ENCODE results near the gene TMEM107.
A peak's percentile ranks its signal among the peaks of the same experiment; 100 is the strongest.
"Not testable (repeated sequence)": the region's sequence is repeated elsewhere in the genome, so short reads cannot be mapped to it uniquely, and the experiment has no call there.

The TMEM107 gene

GRCh38 chr17:8189041-8189710, 13.0 kb upstream of the TMEM107 start:
- no peak for DNase-seq

GRCh38 chr17:8188263-8188839, 12.2 kb upstream of the TMEM107 start:
- DNase-seq = no peak

DNA sequence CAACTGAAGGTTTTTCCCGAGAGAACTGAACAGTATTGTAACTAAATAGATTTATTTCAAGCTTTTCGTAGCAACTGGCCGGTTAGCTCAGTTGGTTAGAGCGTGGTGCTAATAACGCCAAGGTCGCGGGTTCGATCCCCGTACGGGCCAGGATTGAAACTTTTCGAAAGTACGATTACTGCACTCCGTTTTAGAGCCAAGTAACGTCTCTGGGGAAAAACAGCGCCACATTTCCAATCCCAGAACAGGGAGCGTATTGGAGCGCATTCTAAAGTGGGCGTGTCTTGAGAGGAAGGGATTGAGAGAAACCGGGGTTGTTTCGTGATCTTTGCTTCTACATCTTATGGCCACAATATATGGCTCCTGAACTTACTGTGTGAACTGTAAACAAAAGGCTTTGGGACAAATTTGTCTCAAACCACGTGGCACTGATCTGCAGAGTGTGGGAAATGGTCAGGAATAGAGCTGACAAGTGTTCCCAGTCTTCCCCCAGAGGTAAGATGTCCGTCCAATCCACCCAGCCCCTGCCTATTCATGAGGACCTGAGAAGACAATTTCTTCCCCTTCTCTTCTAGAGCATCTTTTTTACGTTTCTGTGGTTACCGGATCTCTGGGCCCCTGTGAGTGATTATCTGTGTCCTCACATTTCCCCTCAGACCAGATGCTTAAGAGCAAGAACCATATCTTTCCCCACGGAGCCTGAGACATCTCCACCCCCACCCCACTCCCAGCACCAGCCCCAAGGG, 11.5 kb upstream of the TMEM107 start:
- peak; percentile 93 for DNase-seq

- peak; percentile 98 for DNase-seq
Measured at GRCh38 chr17:8186787-8187516, 10.8 kb upstream of the TMEM107 start.

DNA sequence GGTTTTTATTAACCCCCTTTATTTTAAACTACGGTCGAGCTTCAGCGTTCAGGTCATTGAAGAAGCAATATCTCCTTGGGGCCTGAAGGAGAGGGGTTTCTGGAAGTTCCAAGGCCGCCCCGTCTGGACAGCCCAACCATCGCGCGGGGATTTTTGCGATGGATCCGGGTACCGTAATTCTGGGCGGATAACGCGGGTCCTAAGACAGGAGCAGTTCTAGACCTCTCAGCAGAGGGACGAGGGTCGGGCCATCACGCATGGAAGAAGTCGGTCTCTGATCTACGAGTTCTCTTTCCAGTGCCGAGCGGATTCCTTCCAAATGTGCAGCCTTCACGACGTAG, 10.2 kb upstream of the TMEM107 start:
- no peak for DNase-seq

DNA sequence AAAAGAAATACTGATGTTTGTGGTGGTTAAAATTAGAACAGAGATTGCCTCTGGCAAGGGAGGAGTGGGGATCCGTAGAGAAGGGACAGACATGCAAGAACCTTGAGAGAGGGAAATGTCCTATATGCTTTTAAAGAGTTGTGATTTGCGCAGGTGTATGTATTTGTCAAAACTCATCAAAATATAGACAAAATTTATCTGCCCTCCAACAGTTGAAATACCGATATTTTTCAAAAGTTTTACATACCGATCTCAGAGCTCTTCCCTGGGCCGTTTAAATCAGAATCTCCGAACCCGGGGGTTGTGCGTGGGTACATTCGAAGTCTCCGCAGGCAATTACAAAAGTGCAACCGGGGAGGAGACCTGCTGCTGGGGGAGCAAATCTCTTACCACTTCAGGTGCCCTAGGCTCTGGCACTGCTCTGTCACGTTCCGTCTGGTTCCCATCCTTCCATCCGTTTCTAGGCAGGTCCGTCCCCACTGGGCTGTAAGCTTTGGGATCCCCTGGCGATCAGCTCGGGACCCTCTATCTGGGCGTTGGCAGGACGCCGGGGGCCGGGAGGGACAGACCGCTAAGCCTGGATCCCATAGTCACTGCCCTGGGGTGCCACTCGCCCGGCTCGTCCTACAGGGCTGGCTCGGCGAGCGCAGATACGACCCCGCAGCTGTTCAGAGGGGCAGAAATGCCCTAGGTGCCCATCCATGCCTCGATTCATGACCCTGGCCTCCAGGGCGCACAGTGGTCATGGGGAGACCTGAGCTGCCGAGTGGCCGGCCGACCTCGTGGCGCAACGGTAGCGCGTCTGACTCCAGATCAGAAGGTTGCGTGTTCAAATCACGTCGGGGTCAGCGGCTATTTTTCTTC, 9.6 kb upstream of the TMEM107 start:
- peak; percentile 97 for DNase-seq

DNA sequence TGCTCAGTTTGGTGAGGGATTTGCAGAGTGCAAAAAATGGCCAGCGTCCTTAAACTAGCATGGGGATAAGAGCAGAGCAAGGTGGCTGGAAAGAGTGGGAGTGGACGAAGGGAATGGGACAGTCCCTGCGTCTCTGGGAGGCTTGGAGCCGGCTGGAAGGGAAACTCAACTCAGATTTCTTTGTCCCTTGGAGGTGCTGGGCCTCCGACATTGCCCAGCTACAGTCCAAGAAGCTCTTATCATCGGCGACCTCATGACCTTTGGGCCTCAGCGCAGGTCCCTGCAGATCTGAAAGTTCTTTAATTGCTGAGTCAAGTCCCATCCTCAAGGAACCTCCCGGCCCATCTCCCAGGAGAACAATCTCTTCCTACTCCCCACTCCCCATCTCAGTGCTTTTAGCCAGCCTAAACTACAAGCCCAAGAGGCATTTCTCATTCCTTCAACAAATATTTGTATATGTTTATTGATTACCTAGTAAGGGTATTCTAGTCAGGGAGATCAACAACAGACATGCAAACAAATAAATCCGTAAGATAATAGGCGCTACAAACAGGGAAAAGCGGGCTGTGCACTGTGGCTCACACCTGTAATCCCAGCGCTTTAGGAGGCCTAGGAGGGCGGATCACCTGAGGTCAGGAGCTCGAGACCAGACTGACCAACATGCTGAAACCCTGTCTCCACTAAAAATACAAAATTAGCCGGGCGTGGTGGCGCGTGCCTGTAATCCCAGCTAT, 985 bp upstream of the TMEM107 start:
- no peak for DNase-seq

DNA sequence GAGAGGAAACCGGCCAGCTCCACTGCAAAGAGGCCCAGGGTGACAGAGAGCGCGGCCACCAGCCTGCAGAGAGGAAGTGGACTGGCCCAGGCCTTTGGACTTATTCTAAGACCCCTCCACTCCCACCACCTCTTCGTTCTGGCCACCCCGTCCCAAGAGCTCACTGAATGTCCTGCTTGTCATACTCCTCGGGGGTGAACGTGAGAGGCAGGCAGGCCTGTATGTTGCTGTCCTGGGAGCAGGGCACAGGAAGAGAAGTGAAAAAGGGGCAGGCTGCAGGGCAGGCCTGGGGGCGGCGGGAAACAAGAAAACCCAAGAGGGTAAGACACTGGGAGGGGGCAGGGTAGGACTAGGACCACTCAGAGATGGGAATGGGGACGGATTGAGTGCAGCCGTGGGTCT, 384 bp downstream of the TMEM107 start:
- no peak for DNase-seq

GRCh38 chr17:8173871-8174322, 2.3 kb downstream of the TMEM107 start:
- no peak for DNase-seq

DNA sequence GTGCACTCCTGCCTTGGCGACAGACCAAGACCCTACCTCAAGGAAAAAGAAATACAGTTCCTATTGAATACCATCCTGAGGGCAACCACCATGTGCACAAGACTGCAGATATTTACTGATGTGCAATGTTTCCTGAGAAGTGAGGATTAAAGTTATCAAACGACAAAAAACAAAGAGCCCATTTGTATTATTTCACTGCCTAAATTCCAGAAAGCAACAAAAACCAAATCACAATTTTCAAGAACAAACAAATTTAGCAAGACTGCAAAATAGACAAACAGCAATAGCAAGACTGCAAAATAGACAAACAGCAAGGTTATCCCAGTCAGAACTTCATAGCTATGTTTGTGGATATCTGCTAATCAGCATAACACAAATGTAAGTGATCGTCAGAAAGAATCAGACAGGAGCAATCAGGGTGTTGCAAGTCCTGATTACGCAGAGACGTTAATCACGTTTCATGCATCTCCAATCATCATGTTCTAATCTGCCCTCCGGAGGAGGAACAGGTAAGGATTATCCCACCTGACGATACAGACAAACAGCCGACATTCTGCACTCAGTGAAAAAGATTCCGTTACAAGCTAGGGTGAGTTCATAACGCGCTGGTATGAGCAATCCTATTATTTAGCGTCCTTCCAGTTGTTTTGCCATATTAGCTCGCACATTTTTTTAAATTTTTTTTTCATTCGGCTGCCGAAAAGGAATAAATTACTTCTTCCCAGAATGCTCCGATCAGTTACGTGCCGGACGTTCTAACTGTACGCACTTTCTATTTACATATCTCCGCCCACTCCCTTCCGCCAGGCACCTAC, 2.9 kb downstream of the TMEM107 start:
- peak; percentile 66 for DNase-seq

GRCh38 chr17:8170186-8170585, 6.0 kb downstream of the TMEM107 start:
- DNase-seq = not testable (repeated sequence)

- DNase-seq = no peak
Measured at GRCh38 chr17:8167526-8167925, 8.7 kb downstream of the TMEM107 start.

DNA sequence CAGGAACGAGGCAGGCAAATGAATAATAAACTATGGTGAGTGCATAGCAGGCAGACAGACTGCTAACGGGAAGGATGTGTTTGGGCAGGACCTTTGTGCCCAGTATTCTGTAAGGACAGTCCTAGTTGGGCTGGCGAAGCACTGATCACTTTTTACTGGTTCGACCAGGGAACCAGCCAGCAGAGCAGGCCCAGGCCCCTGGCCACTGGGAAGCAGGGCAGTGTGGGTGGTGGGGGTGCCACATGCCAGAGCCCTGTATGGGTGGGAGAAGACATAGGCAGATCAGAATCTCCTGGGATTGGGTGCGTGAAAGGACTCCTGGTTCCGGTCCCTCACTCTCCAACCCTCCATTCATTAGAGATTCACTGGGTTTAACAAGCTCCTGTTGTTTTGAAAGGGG, 9.4 kb downstream of the TMEM107 start:
- DNase-seq = no peak

- DNase-seq = no peak
Measured at GRCh38 chr17:8164815-8165131, 11.4 kb downstream of the TMEM107 start.

- peak; percentile 60 for DNase-seq
Measured at GRCh38 chr17:8163978-8164814, 12.0 kb downstream of the TMEM107 start.

GRCh38 chr17:8162997-8163977, 12.9 kb downstream of the TMEM107 start:
- no peak for DNase-seq

DNA sequence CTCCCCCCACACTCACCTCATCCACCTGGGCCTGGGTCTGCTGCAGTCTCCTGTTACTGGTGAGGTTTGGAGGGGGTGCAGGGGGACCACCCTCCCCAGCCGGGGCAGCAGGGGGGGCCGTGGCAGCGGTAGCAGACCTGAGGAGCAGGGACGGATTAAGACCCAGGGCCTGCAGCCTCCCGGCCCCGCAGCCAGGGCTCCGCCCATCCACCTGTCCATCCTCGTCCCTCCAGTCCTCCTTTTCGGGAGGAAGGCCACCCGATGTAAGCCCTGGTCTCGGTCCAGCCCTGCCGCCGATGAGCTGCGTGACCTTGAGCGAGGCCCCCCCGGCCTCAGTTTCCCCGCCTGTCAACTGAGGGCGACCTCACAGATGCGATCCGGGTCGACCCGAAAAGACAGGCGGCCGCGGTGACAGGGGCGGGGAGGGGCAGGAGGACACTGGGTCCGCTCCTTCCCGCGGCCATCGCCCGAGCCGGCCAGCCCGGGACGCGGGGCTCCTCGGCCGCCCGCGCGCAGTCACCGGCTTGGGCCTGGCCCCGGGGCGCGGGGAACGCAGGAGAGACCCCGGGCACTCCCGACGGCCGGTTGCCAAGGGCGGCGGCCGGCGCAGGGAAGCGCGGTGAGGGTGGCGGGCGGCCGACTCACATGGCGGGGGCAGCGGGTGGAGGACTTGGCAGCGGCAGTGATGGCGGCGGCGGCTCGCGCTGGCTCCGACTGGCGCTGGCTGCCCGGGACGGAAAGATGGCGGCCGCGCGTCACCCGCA, 13.8 kb downstream of the TMEM107 start, which contains the start of gene VAMP2:
TSS of gene VAMP2 (minus strand) at position 716 of the 764 bp plus-strand sequence. CDS start at position 647, 69 bp downstream.
- DNase-seq = peak; percentile 80

Measured in stimulated activated CD4-positive, alpha-beta T cell treated with anti-CD3 and anti-CD28 coated beads, Interleukin-12 subunit alpha, Interleukin-12 subunit beta, amount 100 ng/mL, for 4 hours (primary cell).